Embryonic facial prominence (tissue), 1 donor: Measurements from ENCODE around the gene MT1B.
A peak's percentile ranks its signal among the peaks of the same experiment; 100 is the strongest.

Experiments used
- DNase-seq: peaks from one replicate; pipeline ENCODE4 v3.0.0-alpha.2; 2016; ENCODE audit errors: extremely low spot score

MT1B gene

GRCh38 chr16:56651586-56651985, at the start of gene MT1B:
Gene MT1B, plus strand, starts transcription at chr16:56651886. Its CDS starts 68 bp downstream, at chr16:56651954.
- no peak for DNase-seq

GRCh38 chr16:56603589-56603988, 48.1 kb upstream of the MT1B start:
- DNase-seq: no peak

- no peak for DNase-seq
Observed at GRCh38 chr16:56604966-56605365, 46.7 kb upstream of the MT1B start.

- DNase-seq: no peak
Observed at GRCh38 chr16:56605475-56605874, 46.2 kb upstream of the MT1B start.

GRCh38 chr16:56606071-56606475, 45.6 kb upstream of the MT1B start:
- DNase-seq: no peak

GRCh38 chr16:56606476-56607108, 45.1 kb upstream of the MT1B start:
- no peak for DNase-seq

GRCh38 chr16:56607109-56607618, 44.5 kb upstream of the MT1B start:
- DNase-seq: no peak

GRCh38 chr16:56607675-56608042, 44.0 kb upstream of the MT1B start:
- DNase-seq: no peak

- DNase-seq: peak; percentile 80
Observed at GRCh38 chr16:56608043-56608875, 43.4 kb upstream of the MT1B start, which contains the start of gene MT2A. Gene MT2A, plus strand, starts transcription at chr16:56608584. Its CDS starts 72 bp downstream, at chr16:56608656.

GRCh38 chr16:56608876-56609462, 42.7 kb upstream of the MT1B start:
- DNase-seq: no peak

GRCh38 chr16:56609463-56609921, 42.2 kb upstream of the MT1B start:
- DNase-seq: no peak

GRCh38 chr16:56610017-56610608, 41.6 kb upstream of the MT1B start:
- DNase-seq: no peak

GRCh38 chr16:56610609-56611111, 41.0 kb upstream of the MT1B start:
- no peak for DNase-seq

- no peak for DNase-seq
Observed at GRCh38 chr16:56611281-56611833, 40.3 kb upstream of the MT1B start.

GRCh38 chr16:56613706-56614105, 38.0 kb upstream of the MT1B start:
- no peak for DNase-seq

- no peak for DNase-seq
Observed at GRCh38 chr16:56614549-56614991, 37.1 kb upstream of the MT1B start.

- no peak for DNase-seq
Observed at GRCh38 chr16:56615353-56615752, 36.3 kb upstream of the MT1B start.

- no peak for DNase-seq
Observed at GRCh38 chr16:56616608-56617211, 35.0 kb upstream of the MT1B start.

- DNase-seq: no peak
Observed at GRCh38 chr16:56617212-56618085, 34.2 kb upstream of the MT1B start.

GRCh38 chr16:56618138-56618537, 33.5 kb upstream of the MT1B start:
- DNase-seq: no peak
